COLO829 (cell line): Measurements from ENCODE around the gene SCAMP5.

ENCODE experiments used
- DNase-seq: peaks from one replicate; pipeline ENCODE4 v3.0.0; 2012; ENCODE audit warnings: low spot score

Gene SCAMP5

DNA sequence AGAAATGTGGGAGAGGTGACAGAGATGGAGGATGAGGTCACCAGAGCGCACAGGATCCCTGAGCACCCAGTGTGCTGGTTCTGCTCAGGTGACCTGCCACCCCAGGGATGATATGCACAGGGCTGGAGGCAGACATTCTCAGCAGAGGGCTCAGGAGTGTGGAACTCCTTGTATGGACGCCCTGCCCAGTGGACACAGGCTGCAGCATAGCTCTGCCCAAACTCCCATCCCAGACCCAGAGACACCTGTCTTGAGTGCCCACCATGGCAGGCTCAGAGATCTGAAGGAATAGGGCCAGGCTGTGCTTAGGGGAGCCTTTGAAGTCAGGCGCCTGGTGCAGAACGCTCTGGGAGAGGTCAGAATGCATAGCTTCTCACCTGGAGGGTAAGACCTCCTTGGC lies 75.3 kb downstream of the SCAMP5 start:
- DNase-seq = no peak
